Immature natural killer cell (primary cell): ENCODE data around the gene FAM221A. TPM values are rescaled to one million over a fixed set of nuclear protein-coding genes. Genes with fewer than 3 reads are reported as not detected.

ENCODE experiments used
- DNase-seq, 3 donors: peaks; one replicate each; pipeline ENCODE4 v3.0.0; 2022; ENCODE audit warnings: mixed read lengths in 1 of 3
- H3K27ac Mint-ChIP-seq, 6 donors: one replicate each; pipeline ENCODE4 v1.8.0; 2020; ENCODE audit warnings: mixed read lengths in 6 of 6, mild to moderate bottlenecking in 5 of 6, inconsistent platforms in 4 of 6, moderate library complexity in 3 of 6
- H3K27me3 Mint-ChIP-seq, 3 donors: one replicate each; pipeline ENCODE4 v1.8.0; 2020 to 2021; ENCODE audit warnings: low read depth in 3 of 3, mild to moderate bottlenecking in 3 of 3, mixed read lengths in 3 of 3, moderate library complexity in 3 of 3, inconsistent platforms in 1 of 3
- H3K36me3 Mint-ChIP-seq, 3 donors: one replicate each; pipeline ENCODE4 v1.8.0; 2020; ENCODE audit warnings: mixed read lengths in 3 of 3, inconsistent platforms in 2 of 3, mild to moderate bottlenecking in 2 of 3
- H3K4me1 Mint-ChIP-seq, 2 donors: one replicate each; pipeline ENCODE4 v1.8.0; 2020; ENCODE audit warnings: inconsistent platforms in 2 of 2, mild to moderate bottlenecking in 2 of 2, mixed read lengths in 2 of 2, moderate library complexity in 1 of 2
- H3K4me3 Mint-ChIP-seq, 5 donors: one replicate each; pipeline ENCODE4 v1.8.0; 2020; ENCODE audit warnings: mild to moderate bottlenecking in 5 of 5, mixed read lengths in 5 of 5, inconsistent platforms in 3 of 5, moderate library complexity in 3 of 5
- H3K9me3 Mint-ChIP-seq, 6 donors: one replicate each; pipeline ENCODE4 v1.8.0; 2020; ENCODE audit warnings: mild to moderate bottlenecking in 6 of 6, mixed read lengths in 6 of 6, inconsistent platforms in 4 of 6, moderate library complexity in 3 of 6
- polyA plus RNA-seq, 3 donors: library from polyadenylated mRNA; unstranded; fragments of 300-500 nt; fragmentation: Illumina TruSeq; gene quantifications; one replicate each; pipeline ENCODE4 v1.2.3, GENCODE V29; 2021

FAM221A gene
- polyA plus RNA-seq: 1 to 10 TPM; 1.8 to 5.8 (median 2.8) TPM

DNA sequence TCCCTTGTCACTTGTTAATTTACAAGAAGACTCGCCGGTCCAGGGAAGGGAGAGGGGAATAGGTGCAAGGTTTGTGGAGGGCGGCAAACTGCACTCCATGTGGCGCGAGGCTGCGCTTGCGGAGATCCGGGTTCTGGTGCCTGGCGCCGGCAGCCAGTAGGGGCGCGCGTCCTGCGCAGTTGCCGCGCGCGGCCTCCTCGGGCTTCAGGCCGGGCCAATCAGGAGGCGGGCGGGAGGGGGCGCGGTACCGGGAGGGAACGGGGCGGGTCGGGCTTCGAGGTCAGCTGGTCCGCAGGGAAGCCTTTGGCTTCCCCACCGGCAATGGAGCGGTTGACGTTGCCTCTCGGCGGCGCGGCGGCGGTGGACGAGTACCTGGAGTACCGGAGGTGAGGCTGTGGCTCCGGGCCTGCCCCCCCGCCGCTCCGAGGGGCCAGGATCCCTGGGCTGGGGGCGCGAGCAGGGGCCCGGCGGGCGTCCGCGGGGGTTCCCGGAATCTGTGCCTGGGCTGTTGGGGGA is at the start of gene FAM221A:
TSS of gene FAM221A (plus strand) at position 302 of the 516 bp plus-strand sequence. CDS start at position 322, 20 bp downstream.
- peak; percentile 70 to 73 (median 71) for DNase-seq
- Mint-ChIP-seq H3K4me1 (peaks cover 13 to 28% of the 10 kb centered on the region in 2 donors), H3K4me3 (peak within 1 kb of the TSS; percentile 90 to 96 (median 92)), H3K27ac (peak within 1 kb of the TSS; percentile 35 to 91 (median 58)), H3K27me3 (peaks cover 2 to 6% (median 2%) of the 10 kb centered on the region in 3 donors), H3K36me3 (no peaks in the 10 kb centered on the region), H3K9me3 (no peaks in the 10 kb centered on the region)

- H3K4me3 Mint-ChIP-seq: no peak overlapping the region
- no peaks in the 10 kb centered on the region for H3K27me3 Mint-ChIP-seq
- no peak overlapping the region for H3K27ac Mint-ChIP-seq
- peaks cover 0 to 8% (median 4%) of the 10 kb centered on the region in 3 donors for H3K36me3 Mint-ChIP-seq
- no peaks in the 10 kb centered on the region for H3K9me3 Mint-ChIP-seq
- no peaks in the 10 kb centered on the region for H3K4me1 Mint-ChIP-seq
- no peak for DNase-seq
Measured at GRCh38 chr7:23633417-23633816, 46.6 kb upstream of the FAM221A start.

GRCh38 chr7:23645822-23646221 is 34.2 kb upstream of the FAM221A start:
- Mint-ChIP-seq H3K9me3 (no peaks in the 10 kb centered on the region), H3K27me3 (peaks cover 0 to 2% (median 0%) of the 10 kb centered on the region in 3 donors), H3K36me3 (peaks cover 3 to 7% (median 5%) of the 10 kb centered on the region in 3 donors), H3K27ac (no peak overlapping the region), H3K4me1 (no peaks in the 10 kb centered on the region), H3K4me3 (no peak overlapping the region)
- DNase-seq: no peak

DNA sequence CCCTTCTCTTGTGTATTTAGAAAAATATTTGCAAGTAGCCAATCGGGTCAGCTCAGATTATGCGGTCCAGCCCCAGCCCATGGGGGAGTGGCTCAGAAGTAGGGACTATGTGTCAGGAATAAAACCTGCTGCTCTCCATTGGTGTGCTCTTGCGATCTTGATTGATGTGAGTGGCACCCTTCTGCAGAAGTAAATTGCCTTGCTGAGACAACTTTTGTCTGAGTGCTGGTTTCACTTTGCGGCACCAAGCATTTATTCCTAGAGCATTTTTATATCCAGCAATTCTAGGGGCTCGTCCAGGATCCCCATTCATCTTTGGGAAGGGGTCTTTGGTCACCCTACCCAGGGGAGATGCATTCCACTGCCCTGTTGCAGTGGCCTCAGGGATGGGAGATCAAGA is 26.1 kb upstream of the FAM221A start:
- H3K4me3 Mint-ChIP-seq: no peak overlapping the region
- no peak for DNase-seq
- peaks cover 0 to 4% (median 0%) of the 10 kb centered on the region in 3 donors for H3K27me3 Mint-ChIP-seq
- H3K27ac Mint-ChIP-seq: no peak overlapping the region
- H3K9me3 Mint-ChIP-seq: peaks cover 13 to 38% (median 24%) of the 10 kb centered on the region in 6 donors
- H3K36me3 Mint-ChIP-seq: peaks cover 0 to 7% (median 6%) of the 10 kb centered on the region in 3 donors
- H3K4me1 Mint-ChIP-seq: no peaks in the 10 kb centered on the region

DNA sequence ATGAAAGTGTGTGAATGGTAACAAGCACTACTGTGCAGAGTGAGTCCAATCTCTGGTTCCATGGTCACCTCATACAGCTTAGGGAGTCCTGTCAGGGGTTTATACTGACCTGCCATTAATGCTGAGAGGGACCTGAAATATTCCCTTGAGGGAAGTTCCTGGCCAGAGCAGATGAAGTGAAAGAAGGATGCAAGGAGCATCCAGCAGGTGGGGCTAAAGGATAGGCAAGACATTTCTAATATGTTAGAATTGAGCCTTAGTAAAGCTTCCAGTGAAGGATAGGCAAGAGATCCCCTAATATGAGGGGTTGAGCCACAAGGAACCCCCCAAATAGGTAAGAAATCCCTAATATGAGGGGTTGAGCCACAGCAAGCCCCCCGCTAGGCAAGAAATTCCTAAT is 25.5 kb upstream of the FAM221A start:
- no peak for DNase-seq
- Mint-ChIP-seq H3K27ac (no peak overlapping the region), H3K4me3 (no peak overlapping the region), H3K27me3 (peaks cover 0 to 4% (median 0%) of the 10 kb centered on the region in 3 donors), H3K36me3 (peaks cover 0 to 7% (median 6%) of the 10 kb centered on the region in 3 donors), H3K9me3 (peaks cover 13 to 39% (median 25%) of the 10 kb centered on the region in 6 donors), H3K4me1 (no peaks in the 10 kb centered on the region)

- Mint-ChIP-seq H3K4me3 (no peak overlapping the region), H3K4me1 (no peaks in the 10 kb centered on the region), H3K9me3 (peaks cover 13 to 39% (median 26%) of the 10 kb centered on the region in 6 donors), H3K27me3 (peaks cover 0 to 4% (median 0%) of the 10 kb centered on the region in 3 donors), H3K27ac (no peak overlapping the region), H3K36me3 (peaks cover 0 to 7% (median 6%) of the 10 kb centered on the region in 3 donors)
- no peak for DNase-seq
Measured at GRCh38 chr7:23655433-23655832, 24.6 kb upstream of the FAM221A start.

DNA sequence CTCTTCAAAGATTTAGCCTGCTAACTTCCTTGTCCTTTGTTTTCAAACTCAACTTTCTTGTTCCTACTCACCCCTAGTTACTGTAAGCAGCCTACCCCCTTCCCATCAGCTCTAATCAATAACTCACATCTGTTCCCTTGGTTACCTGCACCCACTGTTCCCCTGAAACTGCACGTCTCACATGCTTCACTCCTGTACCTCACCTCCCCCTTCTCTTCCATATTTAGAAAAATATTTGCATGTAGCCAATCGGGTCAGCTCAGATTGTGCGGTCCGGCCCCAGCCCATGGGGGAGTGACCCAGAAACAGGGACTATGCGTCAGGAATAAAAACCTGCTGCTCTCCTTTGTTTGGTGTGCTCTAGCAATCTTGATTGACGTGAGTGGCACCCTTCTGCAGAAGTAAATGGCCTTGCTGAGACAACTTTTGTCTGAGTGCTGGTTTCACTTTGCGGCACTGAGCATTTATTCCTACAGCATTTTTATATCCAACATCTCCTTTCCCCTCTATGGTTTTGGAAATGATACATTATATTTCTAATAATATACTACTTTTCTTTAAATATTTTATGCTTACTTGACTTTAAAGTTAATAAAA is 21.1 kb upstream of the FAM221A start:
- H3K4me1 Mint-ChIP-seq: no peaks in the 10 kb centered on the region
- H3K27ac Mint-ChIP-seq: no peak overlapping the region
- H3K9me3 Mint-ChIP-seq: peaks cover 11 to 33% (median 21%) of the 10 kb centered on the region in 6 donors
- no peak for DNase-seq
- no peak overlapping the region for H3K4me3 Mint-ChIP-seq
- peaks cover 0 to 7% (median 3%) of the 10 kb centered on the region in 3 donors for H3K36me3 Mint-ChIP-seq
- H3K27me3 Mint-ChIP-seq: peaks cover 0 to 2% (median 0%) of the 10 kb centered on the region in 3 donors

- no peak for DNase-seq
- Mint-ChIP-seq H3K4me1 (no peaks in the 10 kb centered on the region), H3K9me3 (peaks cover 3 to 16% (median 8%) of the 10 kb centered on the region in 6 donors), H3K4me3 (no peak overlapping the region), H3K36me3 (no peaks in the 10 kb centered on the region), H3K27me3 (peaks cover 0 to 2% (median 0%) of the 10 kb centered on the region in 3 donors), H3K27ac (no peak overlapping the region)
Measured at GRCh38 chr7:23661385-23661784, 18.6 kb upstream of the FAM221A start.

- Mint-ChIP-seq H3K4me1 (no peaks in the 10 kb centered on the region), H3K9me3 (peaks cover 3 to 10% (median 7%) of the 10 kb centered on the region in 6 donors), H3K4me3 (no peak overlapping the region), H3K36me3 (no peaks in the 10 kb centered on the region), H3K27me3 (peaks cover 0 to 2% (median 0%) of the 10 kb centered on the region in 3 donors), H3K27ac (no peak overlapping the region)
- no peak for DNase-seq
Measured at GRCh38 chr7:23662124-23662983, 17.6 kb upstream of the FAM221A start.

GRCh38 chr7:23662984-23663313 is 17.1 kb upstream of the FAM221A start:
- Mint-ChIP-seq H3K4me3 (no peak overlapping the region), H3K4me1 (no peaks in the 10 kb centered on the region), H3K27ac (no peak overlapping the region), H3K27me3 (peaks cover 0 to 2% (median 0%) of the 10 kb centered on the region in 3 donors), H3K36me3 (no peaks in the 10 kb centered on the region), H3K9me3 (peaks cover 3 to 10% (median 7%) of the 10 kb centered on the region in 6 donors)
- no peak for DNase-seq

DNA sequence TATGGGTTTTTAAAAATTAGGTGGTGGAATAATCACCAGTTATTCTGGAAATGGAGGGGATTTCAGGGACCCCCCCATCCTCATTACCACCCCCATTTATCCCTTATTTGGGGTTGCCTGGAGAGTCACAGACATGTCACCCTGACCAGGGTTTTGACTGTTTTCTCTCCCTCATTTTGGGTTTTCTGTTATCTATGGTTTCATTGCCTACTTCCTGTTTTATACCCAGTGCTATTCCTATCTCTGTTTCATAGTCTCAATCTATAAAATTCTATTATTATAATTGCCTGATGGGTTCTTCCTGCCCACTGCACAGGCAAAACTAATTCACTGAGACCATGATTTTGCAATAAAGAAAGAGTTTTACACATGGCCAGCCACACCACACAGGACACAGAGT is 15.9 kb upstream of the FAM221A start:
- H3K27me3 Mint-ChIP-seq: peaks cover 0 to 4% (median 2%) of the 10 kb centered on the region in 3 donors
- no peaks in the 10 kb centered on the region for H3K36me3 Mint-ChIP-seq
- no peak overlapping the region for H3K4me3 Mint-ChIP-seq
- no peak overlapping the region for H3K27ac Mint-ChIP-seq
- H3K9me3 Mint-ChIP-seq: peaks cover 0 to 5% (median 1%) of the 10 kb centered on the region in 6 donors
- no peak for DNase-seq
- no peaks in the 10 kb centered on the region for H3K4me1 Mint-ChIP-seq

- H3K9me3 Mint-ChIP-seq: no peaks in the 10 kb centered on the region
Measured at GRCh38 chr7:23672033-23672432, 8.0 kb upstream of the FAM221A start.

GRCh38 chr7:23680414-23681405 is 711 bp downstream of the FAM221A start:
- no peaks in the 10 kb centered on the region for H3K9me3 Mint-ChIP-seq
- peak overlapping the region; percentile 90 to 96 (median 92) for H3K4me3 Mint-ChIP-seq
- no peaks in the 10 kb centered on the region for H3K36me3 Mint-ChIP-seq
- H3K4me1 Mint-ChIP-seq: peaks cover 13 to 28% of the 10 kb centered on the region in 2 donors
- DNase-seq: peak; percentile 22 to 40 (median 32)
- peaks cover 2 to 6% (median 2%) of the 10 kb centered on the region in 3 donors for H3K27me3 Mint-ChIP-seq
- H3K27ac Mint-ChIP-seq: peak overlapping the region; percentile 33 to 91 (median 54)

More at GRCh38 chr7:23672033-23672432, 8.0 kb upstream of the FAM221A start:
- Mint-ChIP-seq H3K36me3 (no peaks in the 10 kb centered on the region), H3K4me3 (no peak overlapping the region), H3K27ac (no peak overlapping the region), H3K4me1 (no peaks in the 10 kb centered on the region), H3K27me3 (peaks cover 4 to 8% (median 4%) of the 10 kb centered on the region in 3 donors)
- DNase-seq: no peak
